Mucosa of descending colon (tissue), 3 donors: Measurements from ENCODE around the gene SLC16A12. TPM values are rescaled to one million over a fixed set of nuclear protein-coding genes. Genes with fewer than 3 reads are reported as not detected.

Experiments
- ATAC-seq: fragments of 200-7000 bp; cut with Tn5 transposase; one replicate; pipeline ENCODE4 v1.9.1; 2020; ENCODE audit warnings: mild to moderate bottlenecking, moderate library complexity
- DNase-seq, 3 donors: peaks; one replicate each; pipeline ENCODE4 v3.0.0-alpha.2; 2020
- H3K36me3 ChIP-seq: fragments of 200-600 bp; one replicate; pipeline ENCODE4 v1.8.0; 2021; ENCODE audit warnings: low read depth, mild to moderate bottlenecking
- H3K4me1 ChIP-seq: fragments of 200-600 bp; one replicate; pipeline ENCODE4 v1.8.0; 2021; ENCODE audit warnings: low read depth, mild to moderate bottlenecking
- H3K4me3 ChIP-seq: fragments of 200-600 bp; one replicate; pipeline ENCODE4 v1.8.0; 2021; ENCODE audit warnings: mild to moderate bottlenecking
- H3K9me3 ChIP-seq: fragments of 200-600 bp; one replicate; pipeline ENCODE4 v1.8.0; 2021; ENCODE audit warnings: mild to moderate bottlenecking
- intact Hi-C, 2 donors: fragments of 100-400 bp; cut with DNase I in 1 of 2; cut with micrococcal nuclease in 1 of 2; formaldehyde crosslinking; loops; one replicate each; pipeline versions ENCODE4 v1.11.0 to v1.11.1; 2022; cut with DNase I, micrococcal nuclease
- total RNA-seq, 3 donors: library from RNA; stranded (reverse); fragmentation: NEBNext Ultra II Directional in 2 of 3; extraction: Animal tissue kit (Norgen Biotek cat#: 25700) in 2 of 3; gene quantifications; one replicate each; pipeline versions ENCODE4 v1.2.1 to v1.2.4, GENCODE V29; 2021 to 2023
- TF ChIP-seq, protein P1 (sequence below): fragments of 200-600 bp; IDR thresholded peaks from one replicate; pipeline ENCODE4 v1.8.0; 2022; ENCODE audit warnings: antibody characterized with exemption, mild to moderate bottlenecking
- donor health status: DM: no; HTN: no; CAD: no; lungs with moderate emphysema.
- donor health status: DM: no; HTN: no; CAD: no.
- donor health status: DM: no; HTN: yes; CAD: no.

SLC16A12 gene
- total RNA-seq, 3 donors from 2014 or later = 0.12 to 0.47 (median 0.23) TPM

DNA sequence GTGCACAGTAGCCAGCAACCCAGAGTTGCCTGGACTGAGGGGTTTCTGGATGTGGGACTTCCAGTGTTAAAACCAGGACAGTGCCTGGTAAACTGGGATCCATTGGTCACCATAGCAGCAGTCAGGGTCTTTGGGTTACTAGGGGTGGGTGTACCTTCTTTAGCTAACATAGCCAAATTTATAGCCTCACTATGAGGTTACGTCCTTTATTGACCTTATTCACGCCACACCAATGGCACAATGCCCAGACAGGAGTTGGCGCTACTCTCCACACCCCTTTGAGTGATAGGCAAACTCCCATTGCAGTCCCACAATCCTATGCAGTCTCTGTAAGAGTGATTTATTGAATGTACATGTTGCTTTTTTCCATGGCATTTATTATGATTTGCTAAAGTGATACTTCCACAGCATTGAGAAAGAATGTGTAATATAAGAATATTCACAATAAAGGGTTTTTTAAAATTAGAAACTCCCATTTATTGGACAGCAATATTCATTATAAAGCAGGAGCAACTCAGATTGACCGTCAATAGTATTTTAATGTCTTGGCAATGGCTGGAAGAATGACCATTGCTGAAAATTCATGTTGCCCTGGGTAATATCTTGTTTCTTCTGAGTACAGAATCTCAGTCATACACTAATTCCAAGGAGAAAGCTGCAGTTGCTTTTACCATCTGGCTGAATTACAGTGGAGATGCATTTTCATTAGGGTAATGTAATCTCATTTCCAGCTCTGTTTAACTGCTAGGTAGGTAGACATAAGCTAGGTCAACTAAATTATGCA, 95.0 kb downstream of the SLC16A12 start:
- DNase-seq = peak; percentile 65 to 89 (median 76)
- Histone ChIP-seq H3K4me1 (peaks cover 7% of the 10 kb centered on the region), H3K36me3 (no peaks in the 10 kb centered on the region)

DNA sequence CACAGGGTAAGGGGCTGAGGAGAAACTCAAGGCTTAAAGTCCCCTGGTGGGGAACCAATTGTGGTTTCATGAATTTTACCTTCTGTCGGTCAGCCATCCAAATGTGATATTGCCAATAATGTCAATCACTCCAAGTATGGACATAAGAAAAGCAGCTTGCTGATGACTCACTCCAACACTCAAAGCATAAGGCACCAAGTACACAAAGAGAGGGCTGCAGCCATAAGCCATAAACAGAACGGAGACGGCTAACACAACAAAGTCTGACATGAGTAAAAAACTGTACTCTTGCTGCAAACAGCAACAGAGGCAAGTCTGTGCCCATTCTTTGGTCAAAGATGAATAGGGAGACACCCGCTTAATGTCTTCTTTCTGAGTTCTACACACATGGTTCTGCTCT, 96.9 kb downstream of the SLC16A12 start:
- TF ChIP-seq, protein P1, sequence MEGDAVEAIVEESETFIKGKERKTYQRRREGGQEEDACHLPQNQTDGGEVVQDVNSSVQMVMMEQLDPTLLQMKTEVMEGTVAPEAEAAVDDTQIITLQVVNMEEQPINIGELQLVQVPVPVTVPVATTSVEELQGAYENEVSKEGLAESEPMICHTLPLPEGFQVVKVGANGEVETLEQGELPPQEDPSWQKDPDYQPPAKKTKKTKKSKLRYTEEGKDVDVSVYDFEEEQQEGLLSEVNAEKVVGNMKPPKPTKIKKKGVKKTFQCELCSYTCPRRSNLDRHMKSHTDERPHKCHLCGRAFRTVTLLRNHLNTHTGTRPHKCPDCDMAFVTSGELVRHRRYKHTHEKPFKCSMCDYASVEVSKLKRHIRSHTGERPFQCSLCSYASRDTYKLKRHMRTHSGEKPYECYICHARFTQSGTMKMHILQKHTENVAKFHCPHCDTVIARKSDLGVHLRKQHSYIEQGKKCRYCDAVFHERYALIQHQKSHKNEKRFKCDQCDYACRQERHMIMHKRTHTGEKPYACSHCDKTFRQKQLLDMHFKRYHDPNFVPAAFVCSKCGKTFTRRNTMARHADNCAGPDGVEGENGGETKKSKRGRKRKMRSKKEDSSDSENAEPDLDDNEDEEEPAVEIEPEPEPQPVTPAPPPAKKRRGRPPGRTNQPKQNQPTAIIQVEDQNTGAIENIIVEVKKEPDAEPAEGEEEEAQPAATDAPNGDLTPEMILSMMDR = no peak
- ATAC-seq (peak; percentile 70), DNase-seq (no peak)
- H3K4me1 ChIP-seq = peaks cover 7% of the 10 kb centered on the region
- H3K4me3 ChIP-seq = no peak overlapping the region
- no peaks in the 10 kb centered on the region for H3K36me3 ChIP-seq
- no peaks in the 10 kb centered on the region for H3K9me3 ChIP-seq
- intact Hi-C loops = no loop called here

More for the DNA sequence above, 95.0 kb downstream of the SLC16A12 start:
- intact Hi-C loops = no loop called here
- TF ChIP-seq, protein P1 = no peak
- no peaks in the 10 kb centered on the region for H3K9me3 ChIP-seq
- no peak overlapping the region for H3K4me3 ChIP-seq
- peak; percentile 98 for ATAC-seq

DNA sequence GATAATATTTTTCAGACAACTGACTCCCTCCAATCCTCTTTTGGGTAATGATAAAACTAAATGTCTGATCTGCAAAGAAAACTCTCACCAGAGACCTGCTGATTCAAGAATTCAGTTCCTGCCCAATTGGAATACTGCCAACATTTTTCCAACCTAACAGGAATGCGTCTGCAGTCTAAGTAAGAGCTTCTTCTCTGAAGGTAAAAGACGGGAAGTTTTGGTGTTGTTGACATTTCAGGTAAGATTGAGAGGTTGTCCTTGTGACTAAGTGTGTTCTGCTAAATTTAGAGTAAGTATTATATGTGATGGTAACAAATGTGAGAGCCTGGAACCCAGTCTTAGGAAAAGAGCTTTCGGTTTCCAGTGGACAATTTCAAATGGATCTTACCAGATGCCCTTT, 103.4 kb downstream of the SLC16A12 start:
- ATAC-seq = no peak
- DNase-seq = no peak

DNA sequence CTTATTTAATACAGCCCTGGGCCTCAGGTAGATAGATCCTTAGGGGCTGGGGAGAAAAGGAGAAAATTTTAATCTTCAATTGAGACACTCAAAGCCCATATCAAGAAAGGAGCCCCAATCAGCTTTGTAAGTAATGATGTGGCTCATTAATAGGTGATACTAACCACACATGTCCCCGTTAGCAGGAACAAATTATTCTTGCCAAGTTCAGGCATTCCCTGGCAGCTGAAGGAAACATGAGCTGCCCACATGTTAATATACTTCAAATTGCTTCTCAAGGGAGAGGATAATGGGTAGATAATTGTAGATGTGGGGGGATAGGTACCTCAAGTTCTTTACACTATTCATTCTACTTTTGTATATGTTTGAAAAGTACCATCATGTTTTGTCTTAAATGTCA, 106.5 kb downstream of the SLC16A12 start:
- TF ChIP-seq, protein P1 = no peak
- no peaks in the 10 kb centered on the region for H3K4me1 ChIP-seq
- no peak overlapping the region for H3K4me3 ChIP-seq
- intact Hi-C loops = no loop called here
- no peaks in the 10 kb centered on the region for H3K9me3 ChIP-seq
- DNase-seq = no peak
- no peak for ATAC-seq
- H3K36me3 ChIP-seq = no peaks in the 10 kb centered on the region

More for the DNA sequence above, 103.4 kb downstream of the SLC16A12 start:
- H3K9me3 ChIP-seq = no peaks in the 10 kb centered on the region
- TF ChIP-seq, protein P1 = no peak
- no peaks in the 10 kb centered on the region for H3K4me1 ChIP-seq
- H3K36me3 ChIP-seq = no peaks in the 10 kb centered on the region
- no peak overlapping the region for H3K4me3 ChIP-seq
- intact Hi-C loops = no loop called here

DNA sequence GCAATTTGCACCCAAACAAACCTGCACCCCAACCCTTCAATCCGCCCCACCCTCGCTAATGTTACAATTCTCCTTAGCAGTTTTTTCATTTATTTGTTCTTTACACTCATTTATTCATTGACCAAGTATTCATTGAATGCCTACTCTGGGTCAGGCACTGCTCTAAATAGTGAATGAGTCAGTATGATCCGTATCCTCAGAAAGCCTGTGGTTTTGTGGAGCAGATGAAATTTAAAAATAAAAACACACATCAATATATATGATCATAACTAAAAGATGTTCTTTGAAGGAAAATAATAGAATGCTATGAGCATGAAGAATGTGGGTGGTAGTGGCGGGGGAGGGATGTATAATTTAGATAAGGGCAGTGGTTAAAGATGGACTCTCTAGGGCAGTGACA, 107.8 kb downstream of the SLC16A12 start:
- Histone ChIP-seq H3K4me3 (no peak overlapping the region), H3K9me3 (no peaks in the 10 kb centered on the region), H3K36me3 (no peaks in the 10 kb centered on the region), H3K4me1 (no peaks in the 10 kb centered on the region)
- ATAC-seq (no peak), DNase-seq (no peak)
- TF ChIP-seq, protein P1 = no peak
- intact Hi-C loops = loop anchor here (2.0 kb wide), 1 partner anchor 137 kb away; no protein-coding TSS in a partner anchor
